Heart left ventricle (tissue), 16 donors: ENCODE measurements around the gene SLC8A3. TPM values are rescaled to one million over a fixed set of nuclear protein-coding genes. Genes with fewer than 3 reads are reported as not detected.

Experiments
- ATAC-seq, 4 donors: fragments of 200-7000 bp; cut with Tn5 transposase; one replicate each; pipeline ENCODE4 v1.9.1; 2020 to 2022; ENCODE audit warnings: moderate library complexity in 4 of 4, mild to moderate bottlenecking in 3 of 4, moderate number of reproducible peaks in 1 of 4
- DNase-seq, 5 donors: peaks; one replicate each; pipeline ENCODE4 v3.0.0-alpha.2; 2020
- H3K27ac ChIP-seq, 12 donors: fragments of 200-600 bp; sonication (generic) in 4 of 12; one replicate each; pipeline versions ENCODE4 v1.5.0 to v1.8.0; 2016 to 2022; ENCODE audit warnings: mild to moderate bottlenecking in 2 of 12
- H3K27me3 ChIP-seq, 9 donors: fragments of 200-600 bp; sonication (generic) in 2 of 9; one replicate each; pipeline versions ENCODE4 v1.5.1 to v1.8.0; 2016 to 2022; ENCODE audit warnings: mild to moderate bottlenecking in 3 of 9
- H3K36me3 ChIP-seq, 9 donors: fragments of 200-600 bp; sonication (generic) in 2 of 9; one replicate each; pipeline versions ENCODE4 v1.5.0 to v1.8.0; 2018 to 2022; ENCODE audit warnings: mild to moderate bottlenecking in 2 of 9
- H3K4me1 ChIP-seq, 12 donors: fragments of 200-600 bp; sonication (generic) in 4 of 12; one replicate each; pipeline versions ENCODE4 v1.5.0 to v1.8.0; 2016 to 2022; ENCODE audit warnings: mild to moderate bottlenecking in 3 of 12
- H3K4me3 ChIP-seq, 12 donors: fragments of 200-600 bp; sonication (generic) in 4 of 12; one replicate each; pipeline versions ENCODE4 v1.5.0 to v1.8.0; 2017 to 2022; ENCODE audit warnings: mild to moderate bottlenecking in 9 of 12, moderate library complexity in 4 of 12
- H3K9me3 ChIP-seq, 12 donors: fragments of 200-600 bp; sonication (generic) in 4 of 12; one replicate each; pipeline versions ENCODE4 v1.5.0 to v1.8.0; 2016 to 2022; ENCODE audit warnings: mild to moderate bottlenecking in 1 of 12
- CTCF ChIP-seq, 12 donors: fragments of 200-600 bp; sonication (generic) in 4 of 12; IDR thresholded peaks; one replicate each; pipeline versions ENCODE4 v1.5.0 to v1.8.0; 2018 to 2022; ENCODE audit warnings: antibody characterized with exemption in 12 of 12, mild to moderate bottlenecking in 5 of 12
- POLR2A ChIP-seq, 2 donors: fragments of 450-650 bp; IDR thresholded peaks; one replicate each; pipeline ENCODE4 v1.6.1; 2017; ENCODE audit warnings: antibody characterized with exemption in 2 of 2, mild to moderate bottlenecking in 2 of 2, moderate library complexity in 2 of 2
- WGBS, 4 donors: extraction: QIAGEN DNeasy Blood & Tissue Kit in 2 of 4; methylation state at CpG; one replicate each; pipeline versions ENCODE4 v1.1.5 to v1.1.7; 2013 to 2018; 5-methylcytosine and 5-hydroxymethylcytosine counted together
- intact Hi-C, 10 donors: fragments of 100-400 bp; cut with DNase I; formaldehyde crosslinking; loops; one replicate each; pipeline versions ENCODE4 v1.11.1 to v1.14.2; 2022
- polyA plus RNA-seq, 2 donors: library from polyadenylated mRNA; stranded (reverse); fragments of 200-250 nt; gene quantifications; one replicate each; pipeline ENCODE4 v1.2.3, GENCODE V29; 2013
- total RNA-seq, 9 donors: library from RNA; depleted of rRNA in 2 of 9; stranded (reverse); fragments of >200 nt in 2 of 9; fragmentation: NEBNext Ultra II Directional in 3 of 9; extraction: Animal tissue kit (Norgen Biotek cat#: 25700) in 3 of 9; gene quantifications; one replicate each; pipeline versions ENCODE4 v1.1.0 to v1.2.4, GENCODE V29; 2016 to 2023
- donor health status: ischemic (EF 13 %, LVEDD 7.1; RV severe dilation, severe dysfunction).
- donor health status: healthy with polysubstance abuse.
- donor health status: DM: no; HTN: yes; CAD: no.
- donor health status: DM: no; HTN: no; CAD: no.
- donor health status: ischemic (EF 25% LVEDD 6.9; RV normal size, moderate dysfunction).
- donor health status: ischemic (EF 25% LVEDD 5.7; RV mildly dilated, moderate dysfunction).
- donor health status: healthy.
- donor health status: DM: yes; HTN: yes; CAD: no.
- donor health status: ischemic (EF 35%, LVEDD 5.7; RV mildly dilated, moderate dysfunction).
- donor health status: nonischemic (EF 11% LVEDD 7.7; RV severe dilation, severe dysfunction).
- donor health status: DM: yes; HTN: yes; CAD: no.
- donor health status: PGD.
- donor health status: ischemic (EF 29% LVEDD 5.4; RV normal size, mild dysfunction).
- donor health status: nonischemic (EF 23%, LVEDD 6.1; RV moderate dilation, normal function).

The SLC8A3 gene
- total and polyA plus RNA-seq, 11 donors, result 0.03 to 0.23 (median 0.11) TPM; not detected in 6

GRCh38 chr14:70201994-70202393, 13.2 kb upstream of the SLC8A3 start:
- ATAC-seq, result no peak
- H3K4me3 ChIP-seq, result no peak overlapping the region
- intact Hi-C loops, result no loop called here
- no peak for DNase-seq
- H3K27me3 ChIP-seq, result peaks cover 0 to 46% (median 3%) of the 10 kb centered on the region in 9 donors
- TF ChIP-seq CTCF (IDR thresholded peaks at IDR 0.05) (no peak), POLR2A (IDR thresholded peaks at IDR 0.05) (no peak)
- no peak overlapping the region for H3K27ac ChIP-seq
- H3K9me3 ChIP-seq, result no peaks in the 10 kb centered on the region
- WGBS, 4 donors, result 68 to 83% (median 73%) methylated on average over 3 of the region's 3 CpGs
- H3K36me3 ChIP-seq, result no peaks in the 10 kb centered on the region
- no peaks in the 10 kb centered on the region for H3K4me1 ChIP-seq

- DNase-seq, result no peak
- H3K27me3 ChIP-seq, result peaks cover 2 to 49% (median 24%) of the 10 kb centered on the region in 9 donors
- intact Hi-C loops, result no loop called here
- no peaks in the 10 kb centered on the region for H3K36me3 ChIP-seq
- WGBS, 4 donors, result 69 to 77% (median 71%) methylated on average over 4 of the region's 4 CpGs
- TF ChIP-seq POLR2A (IDR thresholded peaks at IDR 0.05) (no peak), CTCF (IDR thresholded peaks at IDR 0.05) (no peak)
- peaks cover 0 to 15% (median 0%) of the 10 kb centered on the region in 12 donors for H3K4me1 ChIP-seq
- H3K4me3 ChIP-seq, result no peak overlapping the region
- no peak overlapping the region for H3K27ac ChIP-seq
- H3K9me3 ChIP-seq, result peaks cover 0 to 8% (median 0%) of the 10 kb centered on the region in 12 donors
- no peak for ATAC-seq
Observed at GRCh38 chr14:70193396-70193795, 4.6 kb upstream of the SLC8A3 start.

GRCh38 chr14:70192915-70193314, 4.2 kb upstream of the SLC8A3 start:
- intact Hi-C loops, result no loop called here
- Histone ChIP-seq H3K4me3 (no peak overlapping the region), H3K27me3 (peaks cover 7 to 53% (median 28%) of the 10 kb centered on the region in 9 donors), H3K4me1 (peaks cover 0 to 20% (median 2%) of the 10 kb centered on the region in 12 donors), H3K27ac (no peak overlapping the region), H3K36me3 (no peaks in the 10 kb centered on the region), H3K9me3 (peaks cover 0 to 8% (median 0%) of the 10 kb centered on the region in 12 donors)
- no peak for ATAC-seq
- WGBS, 4 donors, result 52 to 73% (median 55%) methylated on average over 2 of the region's 2 CpGs
- no peak for TF ChIP-seq CTCF (IDR thresholded peaks at IDR 0.05)
- no peak for TF ChIP-seq POLR2A (IDR thresholded peaks at IDR 0.05)
- no peak for DNase-seq

GRCh38 chr14:70190156-70190555, 1.4 kb upstream of the SLC8A3 start:
- H3K27ac ChIP-seq, result no peak overlapping the region
- H3K9me3 ChIP-seq, result peaks cover 0 to 5% (median 0%) of the 10 kb centered on the region in 12 donors
- no peak overlapping the region for H3K4me3 ChIP-seq
- DNase-seq, result no peak
- peaks cover 10 to 75% (median 37%) of the 10 kb centered on the region in 9 donors for H3K27me3 ChIP-seq
- H3K4me1 ChIP-seq, result peaks cover 0 to 31% (median 7%) of the 10 kb centered on the region in 12 donors
- ATAC-seq, result no peak
- H3K36me3 ChIP-seq, result no peaks in the 10 kb centered on the region
- intact Hi-C loops, result no loop called here
- WGBS, 4 donors, result 77 to 85% (median 81%) methylated on average over 6 of the region's 6 CpGs
- TF ChIP-seq POLR2A (IDR thresholded peaks at IDR 0.05) (no peak), CTCF (IDR thresholded peaks at IDR 0.05) (no peak)
